HG03432 (cell line): ENCODE measurements around the gene LETM1.

Source experiments
- ATAC-seq: cut with Tn5 transposase; IDR thresholded peaks from one replicate; pipeline ENCODE4 v1.9.1; 2021; ENCODE audit warnings: mild to moderate bottlenecking, moderate library complexity; ENCODE audit not compliant: unreplicated experiment

Gene LETM1

GRCh38 chr4:1797298-1797860 is 58.6 kb downstream of the LETM1 start:
- ATAC-seq: no peak

GRCh38 chr4:1796486-1797204 is 59.3 kb downstream of the LETM1 start:
- no peak for ATAC-seq

GRCh38 chr4:1795299-1796195 is 60.4 kb downstream of the LETM1 start:
- ATAC-seq: no peak

- no peak for ATAC-seq
Measured at GRCh38 chr4:1794809-1795298, 61.1 kb downstream of the LETM1 start.

GRCh38 chr4:1793940-1794808 is 61.8 kb downstream of the LETM1 start:
- no peak for ATAC-seq

- ATAC-seq: peak; percentile 34
Measured at GRCh38 chr4:1793496-1793840, 62.5 kb downstream of the LETM1 start.

GRCh38 chr4:1792832-1793495 is 63.0 kb downstream of the LETM1 start, which contains the start of gene FGFR3:
FGFR3 (plus strand) TSS chr4:1793293; CDS start chr4:1793935, 642 bp downstream.
- peak; percentile 70 for ATAC-seq

- ATAC-seq: no peak
Measured at GRCh38 chr4:1792158-1792831, 63.7 kb downstream of the LETM1 start.

- no peak for ATAC-seq
Measured at GRCh38 chr4:1790005-1790404, 66.0 kb downstream of the LETM1 start.

- no peak for ATAC-seq
Measured at GRCh38 chr4:1789552-1789951, 66.4 kb downstream of the LETM1 start.

GRCh38 chr4:1788254-1788973 is 67.5 kb downstream of the LETM1 start:
- ATAC-seq: no peak

- ATAC-seq: no peak
Measured at GRCh38 chr4:1787411-1788077, 68.4 kb downstream of the LETM1 start.

- ATAC-seq: no peak
Measured at GRCh38 chr4:1786544-1787362, 69.2 kb downstream of the LETM1 start.

- ATAC-seq: no peak
Measured at GRCh38 chr4:1785592-1785991, 70.4 kb downstream of the LETM1 start.

- ATAC-seq: no peak
Measured at GRCh38 chr4:1784789-1785591, 71.0 kb downstream of the LETM1 start.

GRCh38 chr4:1784395-1784788 is 71.6 kb downstream of the LETM1 start:
- ATAC-seq: no peak

- no peak for ATAC-seq
Measured at GRCh38 chr4:1783970-1784369, 72.0 kb downstream of the LETM1 start.
